GM12878 (cell line): ENCODE measurements around the gene ZFPM1. TPM values are rescaled to one million over a fixed set of nuclear protein-coding genes. Genes with fewer than 3 reads are reported as not detected.

Source experiments
- ATAC-seq: fragments of 200-7000 bp; cut with Tn5 transposase; 3 replicates; pipeline ENCODE4 v1.9.1; 2020; ENCODE audit warnings: mild to moderate bottlenecking, moderate library complexity
- BruUV-seq: library from RNA; stranded (reverse); fragments of 400-500 nt; replicated peaks from 2 replicates; lab custom pipeline; 2021; lab: Mats Ljungman, UMichigan
- CTCF ChIA-PET: fragments of 300-600 bp; sonication (Branson Sonifier 250); formaldehyde crosslinking; extraction: SDS; loops from one replicate; lab custom pipeline; 2021; ENCODE audit warnings: inconsistent platforms; lab: Yijun Ruan, JAX
- POLR2A ChIA-PET: fragments of 350-600 bp; formaldehyde crosslinking; extraction: SDS; loops from one replicate; lab custom pipeline; 2021; ENCODE audit warnings: inconsistent platforms; lab: Charles Lee
- RAD21 ChIA-PET: fragments of 300-600 bp; sonication (Branson Sonifier 250); formaldehyde crosslinking; loops from one replicate; lab custom pipeline; 2023; ENCODE audit warnings: antibody characterized with exemption; ENCODE audit not compliant: unreplicated experiment; lab: Charles Lee
- SMC1A ChIA-PET: fragments of 300-600 bp; sonication (Branson Sonifier 250); formaldehyde crosslinking; loops from one replicate; lab custom pipeline; 2023; ENCODE audit not compliant: unreplicated experiment, uncharacterized antibody; lab: Charles Lee
- DNase-seq: peaks from one replicate; pipeline ENCODE4 v3.0.0-alpha.2; 2011; ENCODE audit warnings: low read depth, low spot score
- FAIRE-seq: peaks from 3 replicates; lab custom pipeline; 2011; peaks lifted over from hg19 to GRCh38; lab: Jason Lieb, UNC
- H2AFZ ChIP-seq: 2 replicates; pipeline ENCODE4 v1.6.0; 2011; ENCODE audit warnings: low read depth, low read length, control low read depth; ENCODE audit not compliant: control insufficient read depth
- H3K27ac ChIP-seq: 2 replicates; pipeline ENCODE4 v1.5.1; 2011; ENCODE audit warnings: control low read depth; ENCODE audit not compliant: control insufficient read depth, insufficient read depth
- H3K27me3 ChIP-seq, 2 experiments: replicated peaks in 1 of 2; 2 replicates each; pipeline versions ENCODE4 v1.6.0 to v1.6.1; 2011; ENCODE audit warnings: low read length in 1 of 2; ENCODE audit not compliant: control insufficient read depth in 2 of 2, insufficient read depth in 2 of 2
- H3K36me3 ChIP-seq, 2 experiments: 2 replicates each; pipeline ENCODE4 v1.5.1; 2011; ENCODE audit warnings: low read length in 1 of 2; ENCODE audit not compliant: control insufficient read depth in 2 of 2, insufficient read depth in 2 of 2
- H3K4me1 ChIP-seq: 2 replicates; pipeline ENCODE4 v1.6.1; 2011; ENCODE audit warnings: mild to moderate bottlenecking, low read length, moderate library complexity, mixed read lengths; ENCODE audit not compliant: control insufficient read depth, insufficient read depth
- H3K4me2 ChIP-seq: 2 replicates; pipeline ENCODE4 v1.6.0; 2011; ENCODE audit warnings: control low read depth; ENCODE audit not compliant: control insufficient read depth, insufficient read depth
- H3K4me3 ChIP-seq: fragments of 200-600 bp; sonication (generic); 2 replicates; pipeline ENCODE4 v1.5.1; 2016
- H3K79me2 ChIP-seq: 2 replicates; pipeline ENCODE4 v1.6.0; 2011; ENCODE audit warnings: low read length; ENCODE audit not compliant: control insufficient read depth, insufficient read depth
- H3K9ac ChIP-seq: 2 replicates; pipeline ENCODE4 v1.8.0; 2011; ENCODE audit warnings: low read length, control low read depth, mixed read lengths; ENCODE audit not compliant: control insufficient read depth, insufficient read depth
- H3K9me3 ChIP-seq: replicated peaks from 3 replicates; pipeline ENCODE4 v1.5.1; 2011; ENCODE audit warnings: mild to moderate bottlenecking, low read length; ENCODE audit not compliant: control insufficient read depth, insufficient read depth
- H4K20me1 ChIP-seq: 2 replicates; pipeline ENCODE4 v1.6.0; 2011; ENCODE audit not compliant: control insufficient read depth, insufficient read depth
- BCL11A ChIP-seq: IDR thresholded peaks from 2 replicates; pipeline ENCODE4 v1.6.1; 2011; ENCODE audit warnings: low read depth, low read length
- EP300 ChIP-seq, 2 experiments: fragments of 150-350 bp in 1 of 2; IDR thresholded peaks; 2 replicates each; pipeline ENCODE4 v1.6.1; 2011 to 2012; ENCODE audit warnings: low read depth in 2 of 2, low read length in 2 of 2, borderline replicate concordance in 1 of 2, improper control_type of control experiment in 1 of 2, inconsistent platforms in 1 of 2; ENCODE audit not compliant: control insufficient read depth in 1 of 2
- HDAC6 ChIP-seq: fragments of 200-600 bp; sonication (generic); IDR thresholded peaks from one replicate; pipeline ENCODE4 v1.8.0; 2017; ENCODE audit warnings: antibody characterized with exemption; ENCODE audit not compliant: unreplicated experiment
- HDGF ChIP-seq: fragments of 450-650 bp; IDR thresholded peaks from 2 replicates; pipeline ENCODE4 v1.6.1; 2016; ENCODE audit warnings: antibody characterized with exemption
- JUNB ChIP-seq: IDR thresholded peaks from 2 replicates; pipeline ENCODE4 v1.6.1; 2016; ENCODE audit warnings: antibody characterized with exemption, mild to moderate bottlenecking
- NR2C1 ChIP-seq: fragments of 450-650 bp; IDR thresholded peaks from 2 replicates; pipeline ENCODE4 v1.6.1; 2017; ENCODE audit warnings: antibody characterized with exemption, mild to moderate bottlenecking, moderate library complexity
- POLR2AphosphoS5 ChIP-seq: IDR thresholded peaks from 2 replicates; pipeline ENCODE4 v1.6.1; 2011; ENCODE audit warnings: mild to moderate bottlenecking, low read length, inconsistent platforms
- RBBP5 ChIP-seq: fragments of 200-600 bp; sonication (generic); conservative IDR thresholded peaks from 2 replicates; pipeline ENCODE4 v1.6.1; 2016
- RCOR1 ChIP-seq: conservative IDR thresholded peaks from 2 replicates; pipeline ENCODE4 v1.6.1; 2012; ENCODE audit warnings: low read depth, low read length, improper control_type of control experiment
- SMC3 ChIP-seq: IDR thresholded peaks from 2 replicates; pipeline ENCODE4 v1.6.1; 2011; ENCODE audit warnings: low read length, improper control_type of control experiment, borderline replicate concordance
- SP1 ChIP-seq: IDR thresholded peaks from one replicate; pipeline ENCODE4 v1.6.1; 2011; ENCODE audit warnings: low read depth, low read length
- SREBF2 ChIP-seq: IDR thresholded peaks from 2 replicates; pipeline ENCODE4 v1.6.1; 2012; ENCODE audit warnings: mild to moderate bottlenecking, low read length
- ZBTB40 ChIP-seq: fragments of 450-650 bp; IDR thresholded peaks from 2 replicates; pipeline ENCODE4 v1.6.1; 2016; ENCODE audit warnings: mild to moderate bottlenecking, moderate library complexity, borderline replicate concordance
- ZNF274 ChIP-seq: IDR thresholded peaks from one replicate; pipeline ENCODE4 v1.8.0; 2011; ENCODE audit not compliant: insufficient read length, insufficient read depth
- WGBS: methylation state at CpG from one replicate; pipeline ENCODE4 v1.1.6; 2016; ENCODE audit warnings: low lambda C conversion rate; ENCODE audit not compliant: insufficient replicate concordance, insufficient coverage; ENCODE audit errors: missing lambda C conversion rate; 5-methylcytosine and 5-hydroxymethylcytosine counted together
- in situ Hi-C: fragments of 300-500 bp; cut with MboI; formaldehyde crosslinking; loops from 9 replicates; pipeline ENCODE4 v1.14.3; 2018; ENCODE audit warnings: mixed read lengths
- intact Hi-C: fragments of 100-400 bp; cut with micrococcal nuclease; formaldehyde crosslinking; loops from one replicate; pipeline ENCODE4 v1.14.2; 2022; ENCODE audit not compliant: unreplicated experiment
- polyA plus RNA-seq, 11 experiments: library from polyadenylated mRNA; depleted of rRNA in 4 of 11; unstranded in 6 of 11; stranded (reverse) in 5 of 11; fragments of >200 nt; fragmentation: Nextera tagmentation in 4 of 11; fragmentation: Illumina TruSeq in 1 of 11; extraction: Ambion mirVana in 4 of 11; extraction: Trizol in 1 of 11; gene quantifications; 1 replicate in 1 of 11; 2 replicates in 10 of 11; pipeline versions ENCODE4 v1.2.1 to v1.2.3, GENCODE V29; 2011 to 2016; ENCODE audit warnings: inconsistent platforms in 2 of 11, missing spikeins in 2 of 11, low read depth in 1 of 11
- total RNA-seq, 4 experiments: library from RNA; depleted of rRNA in 3 of 4; stranded (reverse); fragments of >200 nt in 3 of 4; fragmentation: Illumina TruSeq in 1 of 4; extraction: Trizol in 1 of 4; gene quantifications; 2 replicates each; pipeline versions ENCODE4 v1.2.1 to v1.2.3, GENCODE V29; 2013 to 2021
- TF ChIP-seq, protein P1 (sequence below): fragments of 450-650 bp; IDR thresholded peaks from 2 replicates; pipeline ENCODE4 v1.6.1; 2014; ENCODE audit warnings: mild to moderate bottlenecking
- TF ChIP-seq, protein P2 (sequence below): IDR thresholded peaks from 2 replicates; pipeline ENCODE4 v1.6.1; 2012; ENCODE audit warnings: low read depth, low read length, improper control_type of control experiment
- TF ChIP-seq, protein P3 (sequence below): fragments of 450-650 bp; IDR thresholded peaks from 2 replicates; pipeline ENCODE4 v1.6.1; 2017; ENCODE audit warnings: low read depth, mild to moderate bottlenecking, moderate library complexity

ZFPM1 gene
- total and polyA plus RNA-seq, 10 of the 15 experiments (the other 5 are each of a cell fraction or from before 2014, with no cell fraction given), result 0.02 to 5.1 (median 0.30) TPM

DNA sequence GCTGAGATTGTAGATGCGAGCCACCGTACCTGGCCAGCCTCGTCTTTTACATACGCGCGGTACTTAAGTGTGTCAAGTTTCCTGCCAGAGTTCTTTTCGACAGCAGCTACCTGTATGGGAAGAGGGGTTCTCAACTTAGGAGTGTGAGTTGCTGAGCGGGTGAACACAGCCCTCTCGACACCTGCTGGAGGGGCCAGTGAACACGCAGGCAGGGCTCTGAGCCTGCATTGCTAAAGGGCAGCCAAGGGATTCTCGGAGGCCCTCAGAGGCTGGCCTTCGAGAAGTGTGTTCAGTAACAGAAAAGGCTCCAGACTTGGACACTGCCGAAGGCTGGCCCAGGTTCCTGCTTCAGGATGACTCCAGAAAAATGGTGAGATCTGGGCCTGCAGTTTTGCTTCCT, 123.2 kb downstream of the ZFPM1 start:
- ATAC-seq (no peak), DNase-seq (no peak), FAIRE-seq (no peak)
- H3K36me3 ChIP-seq, result peaks cover 11 to 14% of the 10 kb centered on the region in 2 experiments
- H2AFZ ChIP-seq, result no peak overlapping the region
- ChIA-PET SMC1A (no interaction called here), RAD21 (no interaction called here), POLR2A (no interaction called here), CTCF (no interaction called here)
- H4K20me1 ChIP-seq, result no peaks in the 10 kb centered on the region; the same call in 1 of the 2 replicates
- no peaks in the 10 kb centered on the region for H3K9me3 ChIP-seq
- no peak overlapping the region for H3K27ac ChIP-seq
- intact Hi-C loops (no loop called here), in situ Hi-C loops (no loop called here)
- no peak overlapping the region for H3K9ac ChIP-seq
- no peak overlapping the region for H3K4me3 ChIP-seq
- peaks cover 29% of the 10 kb centered on the region for H3K79me2 ChIP-seq
- BruUV-seq, result no TSS peak
- 98% methylated on average over 13 of the region's 13 CpGs for WGBS
- 0 out of 2 replicates have a peak, but pooled peaks cover 3% of the 10 kb centered on the region for H3K4me1 ChIP-seq
- H3K4me2 ChIP-seq, result no peak overlapping the region
- H3K27me3 ChIP-seq, result no peaks in the 10 kb centered on the region
- no peak for TF ChIP-seq NR2C1
- TF ChIP-seq HDAC6, result no peak
- no peak for TF ChIP-seq ZNF274
- TF ChIP-seq, protein P1, sequence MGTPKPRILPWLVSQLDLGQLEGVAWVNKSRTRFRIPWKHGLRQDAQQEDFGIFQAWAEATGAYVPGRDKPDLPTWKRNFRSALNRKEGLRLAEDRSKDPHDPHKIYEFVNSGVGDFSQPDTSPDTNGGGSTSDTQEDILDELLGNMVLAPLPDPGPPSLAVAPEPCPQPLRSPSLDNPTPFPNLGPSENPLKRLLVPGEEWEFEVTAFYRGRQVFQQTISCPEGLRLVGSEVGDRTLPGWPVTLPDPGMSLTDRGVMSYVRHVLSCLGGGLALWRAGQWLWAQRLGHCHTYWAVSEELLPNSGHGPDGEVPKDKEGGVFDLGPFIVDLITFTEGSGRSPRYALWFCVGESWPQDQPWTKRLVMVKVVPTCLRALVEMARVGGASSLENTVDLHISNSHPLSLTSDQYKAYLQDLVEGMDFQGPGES, result no peak
- TF ChIP-seq EP300 (IDR thresholded peaks at IDR 0.05; ENCODE audit: borderline replicate concordance in 1 of 2, control insufficient read depth in 1 of 2, low read depth in 2 of 2, low read length in 2 of 2), result no peak
- TF ChIP-seq SP1, result no peak
- TF ChIP-seq ZBTB40, result no peak
- no peak for TF ChIP-seq POLR2AphosphoS5
- TF ChIP-seq, protein P2, sequence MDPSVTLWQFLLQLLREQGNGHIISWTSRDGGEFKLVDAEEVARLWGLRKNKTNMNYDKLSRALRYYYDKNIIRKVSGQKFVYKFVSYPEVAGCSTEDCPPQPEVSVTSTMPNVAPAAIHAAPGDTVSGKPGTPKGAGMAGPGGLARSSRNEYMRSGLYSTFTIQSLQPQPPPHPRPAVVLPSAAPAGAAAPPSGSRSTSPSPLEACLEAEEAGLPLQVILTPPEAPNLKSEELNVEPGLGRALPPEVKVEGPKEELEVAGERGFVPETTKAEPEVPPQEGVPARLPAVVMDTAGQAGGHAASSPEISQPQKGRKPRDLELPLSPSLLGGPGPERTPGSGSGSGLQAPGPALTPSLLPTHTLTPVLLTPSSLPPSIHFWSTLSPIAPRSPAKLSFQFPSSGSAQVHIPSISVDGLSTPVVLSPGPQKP, result no peak
- TF ChIP-seq RBBP5, result no peak
- TF ChIP-seq SREBF2, result no peak
- TF ChIP-seq BCL11A, result no peak
- TF ChIP-seq RCOR1, result no peak
- TF ChIP-seq HDGF, result no peak
- TF ChIP-seq JUNB, result no peak
- TF ChIP-seq, protein P3, sequence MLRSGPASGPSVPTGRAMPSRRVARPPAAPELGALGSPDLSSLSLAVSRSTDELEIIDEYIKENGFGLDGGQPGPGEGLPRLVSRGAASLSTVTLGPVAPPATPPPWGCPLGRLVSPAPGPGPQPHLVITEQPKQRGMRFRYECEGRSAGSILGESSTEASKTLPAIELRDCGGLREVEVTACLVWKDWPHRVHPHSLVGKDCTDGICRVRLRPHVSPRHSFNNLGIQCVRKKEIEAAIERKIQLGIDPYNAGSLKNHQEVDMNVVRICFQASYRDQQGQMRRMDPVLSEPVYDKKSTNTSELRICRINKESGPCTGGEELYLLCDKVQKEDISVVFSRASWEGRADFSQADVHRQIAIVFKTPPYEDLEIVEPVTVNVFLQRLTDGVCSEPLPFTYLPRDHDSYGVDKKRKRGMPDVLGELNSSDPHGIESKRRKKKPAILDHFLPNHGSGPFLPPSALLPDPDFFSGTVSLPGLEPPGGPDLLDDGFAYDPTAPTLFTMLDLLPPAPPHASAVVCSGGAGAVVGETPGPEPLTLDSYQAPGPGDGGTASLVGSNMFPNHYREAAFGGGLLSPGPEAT, result no peak
- TF ChIP-seq SMC3, result no peak
